Measurements from ENCODE around the gene FBXO9.

GRCh38 chr6:53042112-53042511 is 23.1 kb upstream of the FBXO9 start:
- no peak for TF ChIP-seq CTCF (IDR thresholded peaks at IDR 0.05)
- no peak for TF ChIP-seq POLR2A (IDR thresholded peaks at IDR 0.05)
